MM.1S (cell line): ENCODE data around the gene FBLN2.

ENCODE experiments used
- DNase-seq: peaks from one replicate; pipeline ENCODE4 v3.0.0-alpha.2; 2015
- H2AFZ ChIP-seq: fragments of 300-600 bp; sonication (generic); 2 replicates; pipeline ENCODE4 v1.6.0; 2016; ENCODE audit warnings: antibody characterized with exemption, low read length
- H3F3A ChIP-seq: fragments of 300-600 bp; sonication (generic); 2 replicates; pipeline ENCODE4 v1.6.1; 2016; ENCODE audit warnings: mild to moderate bottlenecking, antibody characterized with exemption, low read length, moderate library complexity, mixed read lengths; ENCODE audit not compliant: insufficient read depth
- H3K27ac ChIP-seq: fragments of 300-600 bp; sonication (generic); 2 replicates; pipeline ENCODE4 v1.5.1; 2016; ENCODE audit warnings: mild to moderate bottlenecking, low read length
- H3K27me3 ChIP-seq: fragments of 300-600 bp; sonication (generic); replicated peaks from 2 replicates; pipeline ENCODE4 v1.6.0; 2016; ENCODE audit warnings: low read length; ENCODE audit not compliant: insufficient read depth
- H3K36me3 ChIP-seq: fragments of 300-600 bp; sonication (generic); replicated peaks from 2 replicates; pipeline ENCODE4 v1.6.1; 2016; ENCODE audit warnings: mild to moderate bottlenecking, low read length, mixed read lengths; ENCODE audit not compliant: insufficient read depth
- H3K4me1 ChIP-seq: fragments of 300-600 bp; sonication (generic); 2 replicates; pipeline ENCODE4 v1.6.1; 2016; ENCODE audit warnings: low read length, mixed read lengths
- H3K4me2 ChIP-seq: fragments of 300-600 bp; sonication (generic); 2 replicates; pipeline ENCODE4 v1.6.0; 2016; ENCODE audit warnings: low read depth, low read length
- H3K4me3 ChIP-seq: fragments of 300-600 bp; sonication (generic); 2 replicates; pipeline ENCODE4 v1.5.1; 2016; ENCODE audit warnings: low read length, mixed read lengths
- H3K79me2 ChIP-seq: fragments of 300-600 bp; sonication (generic); 2 replicates; pipeline ENCODE4 v1.6.1; 2016; ENCODE audit warnings: mixed run types, low read length, mixed read lengths
- H3K9ac ChIP-seq: fragments of 300-600 bp; sonication (generic); 2 replicates; pipeline ENCODE4 v1.6.1; 2016; ENCODE audit warnings: low read length, mixed read lengths
- H3K9me2 ChIP-seq: fragments of 300-600 bp; sonication (generic); replicated peaks from 2 replicates; pipeline ENCODE4 v1.6.1; 2016; ENCODE audit warnings: mild to moderate bottlenecking, low read length, mixed read lengths; ENCODE audit not compliant: insufficient read depth
- H3K9me3 ChIP-seq: fragments of 300-600 bp; sonication (generic); replicated peaks from 2 replicates; pipeline ENCODE4 v1.6.1; 2016; ENCODE audit warnings: mild to moderate bottlenecking, low read length, mixed read lengths; ENCODE audit not compliant: insufficient read depth
- H4K20me1 ChIP-seq: fragments of 300-600 bp; sonication (generic); 2 replicates; pipeline ENCODE4 v1.6.1; 2016; ENCODE audit warnings: mild to moderate bottlenecking, low read length, moderate library complexity, mixed read lengths; ENCODE audit not compliant: insufficient read depth
- EZH2 ChIP-seq: fragments of 300-600 bp; sonication (generic); optimal IDR thresholded peaks from 2 replicates; pipeline ENCODE3; 2017; ENCODE audit warnings: low read depth, mild to moderate bottlenecking, antibody characterized with exemption, low read length, mixed read lengths
- EZH2phosphoT487 ChIP-seq: fragments of 300-600 bp; sonication (generic); IDR thresholded peaks from 2 replicates; pipeline ENCODE4 v1.6.1; 2018; ENCODE audit warnings: antibody characterized with exemption, low read length
- TF ChIP-seq, protein P1 (sequence below): fragments of 300-600 bp; sonication (generic); IDR thresholded peaks from 2 replicates; pipeline ENCODE4 v1.5.1; 2016; ENCODE audit warnings: antibody characterized with exemption, low read length, mixed read lengths

Gene FBLN2

DNA sequence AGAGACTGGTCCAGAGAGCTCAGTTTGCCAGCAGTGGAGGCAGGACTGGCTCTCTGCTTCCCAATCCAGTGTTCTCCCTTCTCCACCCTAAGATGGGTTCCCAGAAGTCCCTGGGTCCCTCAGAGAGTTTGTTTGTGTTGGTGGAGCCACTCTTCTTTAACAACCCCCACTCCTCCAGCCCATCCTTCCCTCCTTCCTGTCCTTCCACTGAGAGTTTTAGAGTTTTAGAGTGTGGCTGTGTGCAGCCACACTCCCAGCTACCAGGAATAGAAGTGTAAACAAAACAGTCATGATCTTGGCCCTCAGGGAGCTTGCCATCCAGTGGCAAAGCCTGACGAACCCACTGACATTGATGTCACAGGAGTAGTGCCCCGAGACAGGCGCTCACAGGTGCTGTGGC, 12.5 kb upstream of the FBLN2 start:
- Histone ChIP-seq H2AFZ (no peak overlapping the region), H4K20me1 (no peaks in the 10 kb centered on the region)

DNA sequence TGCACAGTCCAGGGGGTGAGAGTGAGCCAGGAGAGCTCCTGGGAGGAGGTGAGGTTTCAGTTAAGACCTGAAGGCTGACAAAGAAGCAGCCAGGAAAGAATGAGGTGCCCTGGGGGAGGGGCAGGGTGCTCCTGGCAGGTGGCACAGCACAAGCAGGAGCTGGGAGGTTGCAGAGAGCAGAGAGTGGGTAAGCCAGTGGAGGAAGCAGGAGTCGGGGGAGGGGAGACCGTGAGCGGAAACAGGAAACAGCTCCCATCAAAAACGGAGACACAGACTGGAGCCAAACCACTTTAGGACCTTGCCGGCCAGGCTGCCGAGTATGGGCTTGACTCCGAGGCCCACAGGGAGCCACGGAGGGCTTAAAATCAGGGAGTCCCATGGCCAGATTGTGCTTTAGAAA, 12.1 kb upstream of the FBLN2 start:
- H3K79me2 ChIP-seq = no peaks in the 10 kb centered on the region
- no peaks in the 10 kb centered on the region for H3K4me1 ChIP-seq
- no peak overlapping the region for H3K9ac ChIP-seq
- peaks cover 87% of the 10 kb centered on the region for H3K27me3 ChIP-seq
- no peaks in the 10 kb centered on the region for H4K20me1 ChIP-seq
- H2AFZ ChIP-seq = no peak overlapping the region
- no peaks in the 10 kb centered on the region for H3F3A ChIP-seq
- H3K4me2 ChIP-seq = no peak overlapping the region
- no peaks in the 10 kb centered on the region for H3K9me3 ChIP-seq
- no peak for DNase-seq
- TF ChIP-seq EZH2 (no peak), EZH2phosphoT487 (no peak)
- TF ChIP-seq, protein P1, sequence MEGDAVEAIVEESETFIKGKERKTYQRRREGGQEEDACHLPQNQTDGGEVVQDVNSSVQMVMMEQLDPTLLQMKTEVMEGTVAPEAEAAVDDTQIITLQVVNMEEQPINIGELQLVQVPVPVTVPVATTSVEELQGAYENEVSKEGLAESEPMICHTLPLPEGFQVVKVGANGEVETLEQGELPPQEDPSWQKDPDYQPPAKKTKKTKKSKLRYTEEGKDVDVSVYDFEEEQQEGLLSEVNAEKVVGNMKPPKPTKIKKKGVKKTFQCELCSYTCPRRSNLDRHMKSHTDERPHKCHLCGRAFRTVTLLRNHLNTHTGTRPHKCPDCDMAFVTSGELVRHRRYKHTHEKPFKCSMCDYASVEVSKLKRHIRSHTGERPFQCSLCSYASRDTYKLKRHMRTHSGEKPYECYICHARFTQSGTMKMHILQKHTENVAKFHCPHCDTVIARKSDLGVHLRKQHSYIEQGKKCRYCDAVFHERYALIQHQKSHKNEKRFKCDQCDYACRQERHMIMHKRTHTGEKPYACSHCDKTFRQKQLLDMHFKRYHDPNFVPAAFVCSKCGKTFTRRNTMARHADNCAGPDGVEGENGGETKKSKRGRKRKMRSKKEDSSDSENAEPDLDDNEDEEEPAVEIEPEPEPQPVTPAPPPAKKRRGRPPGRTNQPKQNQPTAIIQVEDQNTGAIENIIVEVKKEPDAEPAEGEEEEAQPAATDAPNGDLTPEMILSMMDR = no peak
- no peaks in the 10 kb centered on the region for H3K9me2 ChIP-seq
- no peak overlapping the region for H3K4me3 ChIP-seq
- no peaks in the 10 kb centered on the region for H3K36me3 ChIP-seq
- no peak overlapping the region for H3K27ac ChIP-seq

More for the DNA sequence above, 12.5 kb upstream of the FBLN2 start:
- Histone ChIP-seq H3K27ac (no peak overlapping the region), H3K9ac (no peak overlapping the region), H3K4me2 (no peak overlapping the region), H3K9me3 (no peaks in the 10 kb centered on the region), H3K36me3 (no peaks in the 10 kb centered on the region), H3K4me3 (no peak overlapping the region), H3F3A (no peaks in the 10 kb centered on the region), H3K4me1 (no peaks in the 10 kb centered on the region), H3K27me3 (peaks cover 86% of the 10 kb centered on the region), H3K79me2 (no peaks in the 10 kb centered on the region), H3K9me2 (no peaks in the 10 kb centered on the region)
- TF ChIP-seq EZH2 (no peak), EZH2phosphoT487 (no peak)
- TF ChIP-seq, protein P1 = no peak
- no peak for DNase-seq

DNA sequence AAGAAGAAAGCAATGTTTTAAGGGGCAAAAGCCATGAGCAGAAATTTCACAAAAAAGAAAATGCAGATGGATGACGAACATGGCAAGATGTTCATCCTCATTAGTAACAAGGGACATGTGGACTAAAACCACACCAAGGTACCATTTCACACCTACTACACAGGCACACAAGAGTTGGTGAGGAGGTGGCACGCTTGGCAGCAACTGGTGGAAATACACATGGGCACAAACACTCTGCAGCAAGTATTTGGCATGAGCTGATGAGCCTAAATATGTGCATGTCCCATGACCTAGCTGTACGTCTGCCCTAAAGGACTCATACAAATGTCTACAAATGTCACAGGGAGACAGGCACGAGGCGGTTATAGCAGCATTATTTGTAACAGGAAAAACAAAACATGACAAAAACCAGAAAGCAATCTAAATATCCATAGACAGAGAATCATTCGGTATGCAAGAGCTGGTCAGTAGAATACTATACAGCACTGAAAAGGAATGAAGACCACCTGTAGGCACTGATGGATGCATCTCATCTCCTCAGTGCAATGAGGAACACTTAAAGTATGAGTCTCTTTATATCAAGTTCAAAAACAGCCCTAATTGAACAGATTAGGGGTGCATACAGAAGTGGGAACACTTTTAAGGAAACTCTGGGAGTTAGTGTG, 11.5 kb upstream of the FBLN2 start:
- TF ChIP-seq EZH2phosphoT487 (no peak), EZH2 (no peak)
- TF ChIP-seq, protein P1 = no peak
- Histone ChIP-seq H3K9ac (no peak overlapping the region), H3K4me3 (no peak overlapping the region), H3K4me2 (no peak overlapping the region), H3K79me2 (no peaks in the 10 kb centered on the region), H3K9me2 (no peaks in the 10 kb centered on the region), H3K27me3 (peaks cover 88% of the 10 kb centered on the region), H3K9me3 (no peaks in the 10 kb centered on the region), H2AFZ (no peak overlapping the region), H4K20me1 (no peaks in the 10 kb centered on the region), H3K4me1 (no peaks in the 10 kb centered on the region), H3F3A (no peaks in the 10 kb centered on the region), H3K36me3 (no peaks in the 10 kb centered on the region), H3K27ac (no peak overlapping the region)
- no peak for DNase-seq
